DND-41 (cell line): ENCODE measurements around the gene TIMM22.
"Not testable (repeated sequence)": the region's sequence is repeated elsewhere in the genome, so short reads cannot be mapped to it uniquely, and the experiment has no call there.

Experiments
- ATAC-seq: fragments of 200-7000 bp; cut with Tn5 transposase; 3 replicates; pipeline ENCODE4 v1.9.1; 2021; ENCODE audit warnings: low read depth; ENCODE audit not compliant: insufficient read depth
- DNase-seq: peaks from one replicate; pipeline ENCODE4 v3.0.0-alpha.2; 2020
- H2AFZ ChIP-seq: 2 replicates; pipeline ENCODE4 v1.6.0; 2012; ENCODE audit warnings: low read depth, low read length
- H3K27ac ChIP-seq: 2 replicates; pipeline ENCODE4 v1.5.1; 2012; ENCODE audit warnings: low read length, inconsistent platforms
- H3K27me3 ChIP-seq: fragments of 200-600 bp; sonication (generic); 2 replicates; pipeline ENCODE4 v1.6.0; 2012; ENCODE audit warnings: low read length, mild to moderate bottlenecking, inconsistent platforms; ENCODE audit not compliant: insufficient read depth, poor library complexity
- H3K36me3 ChIP-seq: 2 replicates; pipeline ENCODE4 v1.5.1; 2012; ENCODE audit warnings: low read length, inconsistent platforms; ENCODE audit not compliant: insufficient read depth
- H3K4me1 ChIP-seq: 2 replicates; pipeline ENCODE4 v1.5.1; 2012; ENCODE audit warnings: mild to moderate bottlenecking, low read length; ENCODE audit not compliant: insufficient read depth
- H3K4me2 ChIP-seq: 2 replicates; pipeline ENCODE4 v1.6.0; 2012; ENCODE audit warnings: mild to moderate bottlenecking, moderate library complexity, low read length, inconsistent platforms; ENCODE audit not compliant: insufficient read depth
- H3K4me3 ChIP-seq, 2 experiments: fragments of 200-600 bp in 1 of 2; shearing (Covaris generic) in 1 of 2; 2 replicates each; pipeline ENCODE4 v1.5.1; 2012 to 2016; ENCODE audit warnings: inconsistent platforms in 2 of 2, low read length in 2 of 2, mild to moderate bottlenecking in 2 of 2, low read depth in 1 of 2, moderate library complexity in 1 of 2
- H3K79me2 ChIP-seq: 2 replicates; pipeline ENCODE4 v1.6.0; 2012; ENCODE audit warnings: low read length, inconsistent platforms; ENCODE audit not compliant: insufficient read depth
- H3K9ac ChIP-seq: 2 replicates; pipeline ENCODE4 v1.6.0; 2012; ENCODE audit warnings: low read depth, mild to moderate bottlenecking, inconsistent platforms, low read length, moderate library complexity
- H3K9me3 ChIP-seq: 2 replicates; pipeline ENCODE4 v1.5.1; 2012; ENCODE audit warnings: low read length, moderate library complexity, mild to moderate bottlenecking, inconsistent platforms; ENCODE audit not compliant: insufficient read depth, severe bottlenecking
- H4K20me1 ChIP-seq: 2 replicates; pipeline ENCODE4 v1.6.0; 2012; ENCODE audit warnings: low read length; ENCODE audit not compliant: insufficient read depth
- CTCF ChIP-seq: IDR thresholded peaks from 2 replicates; pipeline ENCODE4 v1.5.1; 2012; ENCODE audit warnings: borderline replicate concordance, low read length, moderate library complexity, mild to moderate bottlenecking; ENCODE audit not compliant: poor library complexity, severe bottlenecking; ENCODE audit errors: extremely low read depth
- EZH2 ChIP-seq: IDR thresholded peaks from 3 replicates; pipeline ENCODE4 v1.6.1; 2012; ENCODE audit warnings: borderline replicate concordance, low read depth, mild to moderate bottlenecking, moderate library complexity, low read length, inconsistent platforms; ENCODE audit not compliant: severe bottlenecking

Gene TIMM22

GRCh38 chr17:951325-952132 lies 45.4 kb upstream of the TIMM22 start:
- Histone ChIP-seq H3K4me1 (no peaks in the 10 kb centered on the region), H4K20me1 (no peaks in the 10 kb centered on the region; the same call in 1 of the 2 replicates), H3K36me3 (no peaks in the 10 kb centered on the region), H3K27ac (no peak overlapping the region), H3K4me3 (no peak overlapping the region), H3K27me3 (no peaks in the 10 kb centered on the region), H3K4me2 (no peak overlapping the region), H3K9me3 (no peaks in the 10 kb centered on the region), H2AFZ (no peak overlapping the region), H3K9ac (no peak overlapping the region), H3K79me2 (no peaks in the 10 kb centered on the region)
- DNase-seq (no peak), ATAC-seq (no peak)
- TF ChIP-seq CTCF (no peak), EZH2 (no peak)

- H3K36me3 ChIP-seq, H3K9ac ChIP-seq, H3K27me3 ChIP-seq, H3K4me1 ChIP-seq, H2AFZ ChIP-seq, H3K4me3 ChIP-seq, ATAC-seq, H3K9me3 ChIP-seq, DNase-seq, H4K20me1 ChIP-seq, H3K27ac ChIP-seq, H3K79me2 ChIP-seq, H3K4me2 ChIP-seq: not testable (repeated sequence)
Measured at GRCh38 chr17:952592-952991, 44.3 kb upstream of the TIMM22 start.

GRCh38 chr17:953767-954166 lies 43.2 kb upstream of the TIMM22 start:
- Histone ChIP-seq H3K4me1 (no peaks in the 10 kb centered on the region), H3K27me3 (no peaks in the 10 kb centered on the region), H3K79me2 (no peaks in the 10 kb centered on the region), H4K20me1 (no peaks in the 10 kb centered on the region; the same call in 1 of the 2 replicates), H3K4me2 (no peak overlapping the region), H3K9me3 (no peaks in the 10 kb centered on the region), H3K36me3 (no peaks in the 10 kb centered on the region), H2AFZ (no peak overlapping the region), H3K4me3 (no peak overlapping the region), H3K9ac (no peak overlapping the region), H3K27ac (no peak overlapping the region)
- no peak for ATAC-seq
- DNase-seq: no peak
- TF ChIP-seq EZH2: no peak
- no peak for TF ChIP-seq CTCF

GRCh38 chr17:954431-955164 lies 42.3 kb upstream of the TIMM22 start:
- H3K4me2 ChIP-seq: no peak overlapping the region
- ATAC-seq: no peak
- no peak for DNase-seq
- H2AFZ ChIP-seq: no peak overlapping the region
- H3K27me3 ChIP-seq: no peaks in the 10 kb centered on the region
- H3K4me1 ChIP-seq: no peaks in the 10 kb centered on the region
- H3K27ac ChIP-seq: no peak overlapping the region
- H3K36me3 ChIP-seq: no peaks in the 10 kb centered on the region
- no peak overlapping the region for H3K4me3 ChIP-seq
- no peaks in the 10 kb centered on the region; the same call in 1 of the 2 replicates for H4K20me1 ChIP-seq
- H3K9ac ChIP-seq: no peak overlapping the region
- no peaks in the 10 kb centered on the region for H3K9me3 ChIP-seq
- no peak for TF ChIP-seq EZH2
- TF ChIP-seq CTCF: no peak
- H3K79me2 ChIP-seq: no peaks in the 10 kb centered on the region
